Astrocyte of the cerebellum (primary cell): Measurements from ENCODE around the gene DGAT2.

Experiments used
- DNase-seq: peaks from one replicate; pipeline ENCODE4 v3.0.0-alpha.2; 2011; ENCODE audit warnings: low read depth
- H3K4me3 ChIP-seq: 2 replicates; pipeline ENCODE4 v1.5.1; 2011; ENCODE audit warnings: mild to moderate bottlenecking, low read depth, low read length, moderate library complexity
- CTCF ChIP-seq: IDR thresholded peaks from 2 replicates; pipeline ENCODE4 v1.5.1; 2012; ENCODE audit warnings: low read length, low read depth, moderate library complexity, mild to moderate bottlenecking; ENCODE audit errors: missing control alignments
- in situ Hi-C: cut with HindIII; loops from 2 replicates; pipeline ENCODE4 v1.10.0; 2017; ENCODE audit warnings: low sequenced_read_pairs

Gene DGAT2

GRCh38 chr11:75757651-75758050 is 10.9 kb upstream of the DGAT2 start:
- DNase-seq: no peak
- in situ Hi-C loops: no loop called here
- no peak for TF ChIP-seq CTCF
- no peak overlapping the region for H3K4me3 ChIP-seq

DNA sequence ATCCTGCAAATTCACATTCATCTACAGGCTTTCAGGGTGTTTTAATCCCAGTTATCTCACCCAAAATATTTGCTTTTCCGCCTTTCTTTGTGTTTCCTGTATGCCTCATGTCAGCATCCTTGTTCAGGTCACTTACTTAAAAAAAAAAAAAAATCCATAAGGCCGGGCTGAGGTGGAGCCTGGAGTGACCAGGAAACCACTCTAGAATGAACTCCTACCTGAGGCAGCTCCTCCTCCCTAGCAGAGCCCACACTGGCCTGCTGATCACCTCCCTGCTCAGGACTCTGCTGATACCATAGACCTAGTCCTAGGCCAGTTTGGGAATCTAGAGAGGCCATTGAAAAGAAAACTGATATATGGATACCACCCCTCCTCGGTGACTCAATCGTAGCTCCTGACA is 8.7 kb upstream of the DGAT2 start:
- in situ Hi-C loops: no loop called here
- no peak overlapping the region for H3K4me3 ChIP-seq
- no peak for TF ChIP-seq CTCF
- no peak for DNase-seq

DNA sequence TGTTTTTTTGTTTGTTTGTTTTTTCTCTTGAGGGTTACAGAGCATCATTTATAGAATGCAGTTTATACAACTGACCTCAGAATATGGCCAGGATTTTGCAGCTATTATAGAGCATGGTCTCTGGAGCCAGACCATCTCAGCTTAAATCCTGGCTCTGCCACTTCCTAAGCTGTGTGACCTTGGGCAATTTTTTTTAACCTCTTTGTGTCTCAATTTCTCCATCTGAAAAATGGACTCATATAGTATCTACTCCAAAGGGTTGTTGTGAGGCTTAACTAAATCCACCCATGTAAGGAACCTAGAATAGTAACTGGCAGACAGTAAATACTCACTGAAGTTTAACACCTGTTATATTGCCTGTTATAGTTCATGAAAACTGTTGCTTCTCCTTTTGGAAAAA is 8.3 kb upstream of the DGAT2 start:
- in situ Hi-C loops: no loop called here
- TF ChIP-seq CTCF: no peak
- H3K4me3 ChIP-seq: no peak overlapping the region
- no peak for DNase-seq

DNA sequence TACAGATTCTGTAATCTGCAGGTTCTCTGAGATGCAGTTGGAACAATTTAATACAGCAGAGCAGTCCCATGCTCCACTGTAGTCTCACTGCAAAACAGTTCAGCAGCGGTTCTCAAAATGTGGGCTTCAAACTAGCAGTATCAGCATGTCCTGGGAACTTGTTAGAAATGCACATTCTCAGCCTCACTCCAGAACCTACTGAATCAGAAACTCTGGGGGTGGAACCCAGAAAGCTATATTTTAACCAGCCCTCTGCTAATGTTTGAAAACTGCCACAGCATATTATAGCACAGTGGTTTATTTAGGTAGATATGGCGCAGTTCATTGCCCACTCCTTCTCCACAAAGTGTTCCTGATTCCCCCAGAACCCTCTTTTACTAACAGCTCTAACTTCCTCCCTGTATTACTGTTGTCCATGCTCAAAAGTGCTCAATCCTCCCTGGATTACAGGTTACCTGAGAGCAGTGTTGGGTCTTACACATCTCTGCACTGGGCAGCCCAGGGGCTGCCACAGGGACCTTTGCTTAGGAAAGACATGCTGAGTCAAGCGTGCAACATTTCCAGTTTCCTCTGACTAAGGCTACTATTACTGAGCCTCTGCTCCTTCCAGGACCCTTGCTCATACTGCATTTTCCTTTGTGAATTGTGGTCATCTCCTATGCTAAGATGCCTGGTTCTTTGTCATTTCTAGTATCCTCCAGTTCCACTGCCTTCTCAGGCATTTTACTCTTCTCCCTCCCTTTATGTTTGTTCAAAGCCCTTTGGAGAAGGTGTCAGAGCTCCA is 7.7 kb upstream of the DGAT2 start:
- no peak for DNase-seq
- no peak overlapping the region for H3K4me3 ChIP-seq
- no peak for TF ChIP-seq CTCF
- in situ Hi-C loops: no loop called here

DNA sequence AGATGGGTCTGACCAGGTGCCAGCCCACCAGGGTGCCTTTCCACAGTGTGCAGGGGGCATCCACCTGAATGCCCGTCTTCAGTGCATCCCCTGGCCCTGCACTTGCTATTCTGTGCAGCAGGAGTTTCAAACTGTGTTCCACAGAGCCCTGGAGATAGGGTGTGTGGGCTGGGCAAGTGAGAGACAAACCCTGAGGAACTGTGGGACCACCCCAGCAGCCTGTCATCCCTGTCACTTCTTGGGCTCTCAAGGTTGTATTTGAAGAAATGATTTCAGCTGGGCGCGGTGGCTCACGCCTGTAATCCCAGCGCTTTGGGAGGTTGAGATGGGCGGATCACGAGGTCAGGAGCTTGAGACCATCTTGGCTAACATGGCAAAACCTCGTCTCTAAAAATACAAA is 6.4 kb upstream of the DGAT2 start:
- no peak for TF ChIP-seq CTCF
- DNase-seq: no peak
- in situ Hi-C loops: no loop called here

DNA sequence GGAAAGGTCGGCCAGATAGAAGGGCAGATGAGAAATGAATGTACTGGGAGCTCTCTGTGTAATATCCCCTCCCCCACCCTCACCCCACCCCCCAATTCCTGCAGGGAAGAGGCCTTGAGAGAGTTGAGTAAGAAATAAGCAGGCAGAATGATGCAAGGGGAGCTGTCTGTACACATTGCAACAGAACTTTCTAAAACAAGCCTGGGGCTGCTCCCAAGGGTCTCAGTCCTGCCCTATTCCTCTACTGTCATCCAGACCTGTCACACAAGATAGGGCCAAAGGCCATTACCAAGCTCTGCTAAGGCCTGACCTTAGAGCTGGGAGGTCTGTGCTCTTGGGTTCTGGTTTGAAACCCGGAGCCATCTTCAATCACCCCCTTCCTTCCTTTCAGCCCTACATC is 5.7 kb upstream of the DGAT2 start:
- no peak for TF ChIP-seq CTCF
- no peak overlapping the region for H3K4me3 ChIP-seq
- in situ Hi-C loops: no loop called here
- DNase-seq: no peak

More for the DNA sequence above, 6.4 kb upstream of the DGAT2 start:
- H3K4me3 ChIP-seq: no peak overlapping the region
